ENCODE results near the gene HACD3. TPM values are rescaled to one million over a fixed set of nuclear protein-coding genes. Genes with fewer than 3 reads are reported as not detected.
A peak's percentile ranks its signal among the peaks of the same experiment; 100 is the strongest.

The HACD3 gene
- total and polyA plus RNA-seq, 9 of the 15 experiments (the other 6 are each of a cell fraction or from before 2014, with no cell fraction given): 48.1 to 117 (median 72.8) TPM

GRCh38 chr15:65512189-65512588 lies 18.1 kb upstream of the HACD3 start (continued):
- TF ChIP-seq CGGBP1 (CRISPR knock-in tag; IDR thresholded peaks at IDR 0.05) (no peak), PRMT5 (CRISPR knock-in tag; IDR thresholded peaks at IDR 0.05) (no peak), PHB (CRISPR knock-in tag; IDR thresholded peaks at IDR 0.05) (no peak), ZNF639 (CRISPR knock-in tag; conservative IDR thresholded peaks at IDR 0.05 in 1 of 2, IDR thresholded peaks at IDR 0.05 in 1 of 2) (no peak), TEAD2 (tag; IDR thresholded peaks at IDR 0.05) (no peak), NFRKB (IDR thresholded peaks at IDR 0.05; ENCODE audit: low read depth) (no peak), DMBX1 (CRISPR knock-in tag; IDR thresholded peaks at IDR 0.05; ENCODE audit: borderline replicate concordance) (peak; percentile 30; the same call in 1 of the 2 replicates), CUX1 (CRISPR knock-in tag; IDR thresholded peaks at IDR 0.05) (no peak), NCOR1 (IDR thresholded peaks at IDR 0.05) (0 out of 2 replicates have a peak, but pooled peaks have one; percentile 23), ZNF583 (CRISPR knock-in tag; IDR thresholded peaks at IDR 0.05) (no peak), NR2C2 (CRISPR knock-in tag; IDR thresholded peaks at IDR 0.05) (no peak), NR2C2 (tag; IDR thresholded peaks at IDR 0.05) (no peak), CBX8 (IDR thresholded peaks at IDR 0.05; ENCODE audit: borderline replicate concordance, extremely low read depth, low read depth, low read length, poor library complexity, severe bottlenecking) (no peak), CBFA2T2 (conservative IDR thresholded peaks at IDR 0.05) (no peak), ARID2 (IDR thresholded peaks at IDR 0.05) (no peak), RBM22 (IDR thresholded peaks at IDR 0.05; ENCODE audit: low read depth, low read length, poor library complexity, severe bottlenecking) (no peak), ZC3H8 (IDR thresholded peaks at IDR 0.05) (no peak), HMG20A (CRISPR knock-in tag; conservative IDR thresholded peaks at IDR 0.05) (no peak), MXI1 (IDR thresholded peaks at IDR 0.05; ENCODE audit: low read depth, low read length) (no peak), GATAD2A (IDR thresholded peaks at IDR 0.05) (no peak)

Data from K562 (cell line).